Endothelial cell of umbilical vein (primary cell): ENCODE data around the gene GTF2H4. TPM values are rescaled to one million over a fixed set of nuclear protein-coding genes. Genes with fewer than 3 reads are reported as not detected.

Source experiments
- BruUV-seq: library from RNA; stranded (reverse); fragments of 400-500 nt; replicated peaks from 2 replicates; lab custom pipeline; 2021; lab: Mats Ljungman, UMichigan
- CTCF ChIA-PET: fragments of 300-600, 350-600 bp; sonication (Branson Sonifier 250); formaldehyde crosslinking; loops from one replicate; lab custom pipeline; 2021; ENCODE audit warnings: antibody characterized with exemption, inconsistent platforms; lab: Charles Lee
- POLR2A ChIA-PET: fragments of 300-600, 350-600 bp; sonication (Branson Sonifier 250); formaldehyde crosslinking; loops from one replicate; lab custom pipeline; 2021; ENCODE audit warnings: antibody characterized with exemption, inconsistent platforms; lab: Charles Lee
- DNase-seq: peaks from one replicate; pipeline ENCODE4 v3.0.0-alpha.2; 2011; ENCODE audit warnings: low read depth, low spot score
- FAIRE-seq: peaks from 2 replicates; lab custom pipeline; 2011; peaks lifted over from hg19 to GRCh38; lab: Jason Lieb, UNC
- H2AFZ ChIP-seq: 2 replicates; pipeline ENCODE4 v1.6.0; 2012; ENCODE audit warnings: low read depth, low read length, control low read depth, inconsistent platforms
- H3K27ac ChIP-seq: 2 replicates; pipeline ENCODE4 v1.5.1; 2011; ENCODE audit warnings: low read depth, mild to moderate bottlenecking, control low read depth, low read length, moderate library complexity; ENCODE audit not compliant: insufficient read depth
- H3K27me3 ChIP-seq, 2 experiments: 2 replicates each; pipeline versions ENCODE4 v1.6.0 to v1.6.1; 2011; ENCODE audit warnings: low read length in 2 of 2, mixed read lengths in 1 of 2; ENCODE audit not compliant: control insufficient read depth in 2 of 2, insufficient read depth in 2 of 2
- H3K36me3 ChIP-seq, 2 experiments: 2 replicates in 1 of 2; 3 replicates in 1 of 2; pipeline ENCODE4 v1.5.1; 2011; ENCODE audit warnings: low read length in 2 of 2, mild to moderate bottlenecking in 1 of 2, moderate library complexity in 1 of 2; ENCODE audit not compliant: control insufficient read depth in 2 of 2, insufficient read depth in 2 of 2; ENCODE audit errors: extremely low read depth in 1 of 2
- H3K4me1 ChIP-seq: 3 replicates; pipeline ENCODE4 v1.5.1; 2011; ENCODE audit warnings: mild to moderate bottlenecking, low read length; ENCODE audit not compliant: control insufficient read depth, insufficient read depth; ENCODE audit errors: extremely low read depth
- H3K4me2 ChIP-seq: 2 replicates; pipeline ENCODE4 v1.6.1; 2011; ENCODE audit warnings: low read length, control low read depth, mixed read lengths; ENCODE audit not compliant: insufficient read depth
- H3K4me3 ChIP-seq, 3 experiments: fragments of 200-600 bp in 1 of 3; sonication (generic), shearing (Covaris generic) in 1 of 3; replicated peaks in 1 of 3; 2 replicates each; pipeline ENCODE4 v1.5.1; 2011 to 2016; ENCODE audit warnings: control low read depth in 3 of 3, low read length in 3 of 3, mild to moderate bottlenecking in 2 of 3, inconsistent platforms in 1 of 3, low read depth in 1 of 3, moderate library complexity in 1 of 3; ENCODE audit not compliant: insufficient read depth in 1 of 3
- H3K79me2 ChIP-seq: 2 replicates; pipeline ENCODE4 v1.6.0; 2012; ENCODE audit warnings: low read length, inconsistent platforms; ENCODE audit not compliant: control insufficient read depth, insufficient read depth
- H3K9ac ChIP-seq: replicated peaks from 2 replicates; pipeline ENCODE3; 2011; ENCODE audit warnings: low read length, control low read depth; ENCODE audit not compliant: insufficient read depth; ENCODE audit errors: extremely low read depth
- H3K9me1 ChIP-seq: replicated peaks from 3 replicates; pipeline ENCODE4 v1.6.0; 2011; ENCODE audit warnings: mild to moderate bottlenecking, low read length; ENCODE audit not compliant: control insufficient read depth, insufficient read depth; ENCODE audit errors: extremely low read depth
- H3K9me3 ChIP-seq: replicated peaks from 2 replicates; pipeline ENCODE4 v1.5.1; 2012; ENCODE audit warnings: low read length, inconsistent platforms; ENCODE audit not compliant: control insufficient read depth, insufficient read depth
- H4K20me1 ChIP-seq: replicated peaks from 2 replicates; pipeline ENCODE3; 2011; ENCODE audit warnings: mild to moderate bottlenecking, low read length; ENCODE audit not compliant: control insufficient read depth, insufficient read depth; ENCODE audit errors: extremely low read depth
- EZH2 ChIP-seq: IDR thresholded peaks from 2 replicates; pipeline ENCODE4 v1.6.1; 2012; ENCODE audit warnings: borderline replicate concordance, low read depth, mild to moderate bottlenecking, moderate library complexity, low read length, inconsistent platforms; ENCODE audit not compliant: severe bottlenecking
- FOS ChIP-seq: IDR thresholded peaks from 2 replicates; pipeline ENCODE4 v1.6.1; 2011; ENCODE audit warnings: mild to moderate bottlenecking, low read length, moderate library complexity, borderline replicate concordance; ENCODE audit not compliant: insufficient read depth
- GATA2 ChIP-seq: IDR thresholded peaks from 2 replicates; pipeline ENCODE4 v1.7.0; 2011; ENCODE audit warnings: low read depth, mild to moderate bottlenecking, moderate library complexity, mixed read lengths, low read length; ENCODE audit not compliant: insufficient read length, insufficient read depth
- JUN ChIP-seq: IDR thresholded peaks from 2 replicates; pipeline ENCODE4 v1.6.1; 2011; ENCODE audit warnings: borderline replicate concordance, low read depth; ENCODE audit not compliant: insufficient read length, insufficient read depth
- MYC ChIP-seq: IDR thresholded peaks from one replicate; pipeline ENCODE4 v1.6.1; 2011; ENCODE audit warnings: mild to moderate bottlenecking, low read depth, low read length
- POLR2A ChIP-seq: IDR thresholded peaks from 2 replicates; pipeline ENCODE4 v1.6.1; 2012; ENCODE audit warnings: low read depth, mild to moderate bottlenecking, control low read depth, low read length
- POLR2AphosphoS5 ChIP-seq: IDR thresholded peaks from 2 replicates; pipeline ENCODE4 v1.6.1; 2012; ENCODE audit warnings: low read depth, mild to moderate bottlenecking, control low read depth, low read length, moderate library complexity; ENCODE audit not compliant: insufficient read depth
- dilution Hi-C: fragments of 300-500 bp; cut with MboI; formaldehyde crosslinking; loops from one replicate; pipeline ENCODE4 v1.15.0; 2019; ENCODE audit warnings: low sequenced_read_pairs; ENCODE audit not compliant: extremely low pct_ligation_motif_present
- intact Hi-C: fragments of 100-400 bp; cut with micrococcal nuclease; formaldehyde crosslinking; loops from one replicate; pipeline ENCODE4 v1.10.0; 2022
- polyA plus RNA-seq, 4 experiments: library from polyadenylated mRNA; depleted of rRNA in 3 of 4; stranded (reverse) in 3 of 4; unstranded in 1 of 4; fragments of >200 nt; gene quantifications; 2 replicates each; pipeline versions ENCODE4 v1.2.1 to v1.2.3, GENCODE V29; 2011 to 2012; ENCODE audit warnings: missing spikeins in 1 of 4
- total RNA-seq: library from RNA; stranded (reverse); gene quantifications from 2 replicates; pipeline ENCODE4 v1.2.3, GENCODE V29; 2021
- TF ChIP-seq, protein P1 (sequence below), 2 donors: IDR thresholded peaks; 1 replicate in 1 of 2; 2 replicates in 1 of 2; pipeline ENCODE4 v1.5.1; 2011; ENCODE audit warnings: low read length in 2 of 2, mild to moderate bottlenecking in 2 of 2, moderate library complexity in 2 of 2, control low read depth in 1 of 2, inconsistent platforms in 1 of 2, low read depth in 1 of 2; ENCODE audit not compliant: insufficient read depth in 1 of 2; ENCODE audit errors: extremely low read depth in 1 of 2
- TF ChIP-seq, protein P2 (sequence below): IDR thresholded peaks from 2 replicates; pipeline ENCODE4 v1.6.1; 2011; ENCODE audit not compliant: insufficient read depth, insufficient read length

GTF2H4 gene
- total and polyA plus RNA-seq, 2 donors (not counting 3 experiments of a cell fraction or from before 2014, with no cell fraction given) = 40.5 to 52.6 TPM

DNA sequence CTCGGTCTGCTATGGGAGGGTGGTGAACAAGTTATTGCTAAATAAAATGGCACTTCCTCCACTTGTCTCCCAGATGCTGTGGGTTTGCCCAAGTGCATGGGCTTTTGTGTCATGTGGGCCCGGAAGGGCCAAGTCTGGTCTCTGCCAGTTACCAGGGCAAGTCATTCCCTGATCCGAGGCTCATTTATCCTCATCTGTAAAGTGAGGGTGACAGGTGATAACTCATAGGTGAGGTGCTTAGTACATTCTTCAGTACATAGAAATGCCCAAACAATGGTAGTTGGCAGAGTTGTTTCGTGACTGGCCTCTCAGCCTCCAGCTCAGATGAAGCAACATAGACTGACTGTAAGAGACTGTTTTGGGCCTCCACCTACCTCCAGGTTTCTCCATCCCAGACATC is 30.7 kb downstream of the GTF2H4 start:
- no peaks in the 10 kb centered on the region for H3K36me3 ChIP-seq
- no peak for DNase-seq
- intact Hi-C loops (no loop called here), dilution Hi-C loops (no loop called here)
- ChIA-PET POLR2A (no interaction called here), CTCF (interaction anchor here (1.1 to 1.5 kb wide), 2 partner anchors 23 to 117 kb away, joined by 3 to 4 read pairs; no protein-coding TSS in a partner anchor)
- H3K4me2 ChIP-seq = no peak overlapping the region
- H3K4me3 ChIP-seq = no peak overlapping the region
- H3K9me1 ChIP-seq = no peaks in the 10 kb centered on the region
- H3K79me2 ChIP-seq = no peaks in the 10 kb centered on the region
- FAIRE-seq = no peak
- no TSS peak for BruUV-seq
- H3K9me3 ChIP-seq = no peaks in the 10 kb centered on the region
- H3K4me1 ChIP-seq = no peaks in the 10 kb centered on the region
- TF ChIP-seq, protein P1, sequence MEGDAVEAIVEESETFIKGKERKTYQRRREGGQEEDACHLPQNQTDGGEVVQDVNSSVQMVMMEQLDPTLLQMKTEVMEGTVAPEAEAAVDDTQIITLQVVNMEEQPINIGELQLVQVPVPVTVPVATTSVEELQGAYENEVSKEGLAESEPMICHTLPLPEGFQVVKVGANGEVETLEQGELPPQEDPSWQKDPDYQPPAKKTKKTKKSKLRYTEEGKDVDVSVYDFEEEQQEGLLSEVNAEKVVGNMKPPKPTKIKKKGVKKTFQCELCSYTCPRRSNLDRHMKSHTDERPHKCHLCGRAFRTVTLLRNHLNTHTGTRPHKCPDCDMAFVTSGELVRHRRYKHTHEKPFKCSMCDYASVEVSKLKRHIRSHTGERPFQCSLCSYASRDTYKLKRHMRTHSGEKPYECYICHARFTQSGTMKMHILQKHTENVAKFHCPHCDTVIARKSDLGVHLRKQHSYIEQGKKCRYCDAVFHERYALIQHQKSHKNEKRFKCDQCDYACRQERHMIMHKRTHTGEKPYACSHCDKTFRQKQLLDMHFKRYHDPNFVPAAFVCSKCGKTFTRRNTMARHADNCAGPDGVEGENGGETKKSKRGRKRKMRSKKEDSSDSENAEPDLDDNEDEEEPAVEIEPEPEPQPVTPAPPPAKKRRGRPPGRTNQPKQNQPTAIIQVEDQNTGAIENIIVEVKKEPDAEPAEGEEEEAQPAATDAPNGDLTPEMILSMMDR (IDR thresholded peaks at IDR 0.05; ENCODE audit: extremely low read depth in 1 of 2, insufficient read depth in 1 of 2, low read depth in 1 of 2, low read length in 2 of 2) = no peak
- TF ChIP-seq EZH2 (no peak), GATA2 (no peak)
- H3K27me3 ChIP-seq = peaks cover 0 to 9% of the 10 kb centered on the region in 2 experiments
- no peak overlapping the region for H2AFZ ChIP-seq
- H3K9ac ChIP-seq = no peak overlapping the region
- no peak overlapping the region for H3K27ac ChIP-seq
- H4K20me1 ChIP-seq = no peaks in the 10 kb centered on the region

DNA sequence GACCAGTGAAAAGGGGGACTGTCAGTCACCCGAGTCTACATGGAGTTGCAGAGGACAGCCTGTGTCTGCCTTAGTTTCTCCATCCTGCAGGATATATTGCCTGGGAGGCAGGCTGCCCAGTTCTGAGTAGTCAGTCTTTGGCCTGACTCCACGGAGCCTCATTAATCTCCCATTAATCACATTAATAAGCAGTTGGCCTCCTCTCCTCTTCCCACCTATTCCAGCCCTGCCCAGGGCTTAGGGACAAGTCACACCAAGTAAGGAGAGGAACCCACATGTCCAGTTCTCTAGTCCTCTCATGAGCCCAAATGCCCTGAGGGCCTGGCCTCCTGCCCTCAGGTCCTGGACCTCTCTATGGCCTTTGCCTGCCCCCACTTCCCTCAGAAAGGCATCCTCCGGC is 31.5 kb downstream of the GTF2H4 start:
- Histone ChIP-seq H3K9ac (no peak overlapping the region), H3K4me2 (no peak overlapping the region), H3K4me3 (no peak overlapping the region), H3K9me3 (no peaks in the 10 kb centered on the region), H3K4me1 (no peaks in the 10 kb centered on the region), H3K27me3 (peaks cover 2 to 9% of the 10 kb centered on the region in 2 experiments), H3K79me2 (no peaks in the 10 kb centered on the region), H3K9me1 (no peaks in the 10 kb centered on the region), H3K36me3 (no peaks in the 10 kb centered on the region), H3K27ac (no peak overlapping the region), H2AFZ (no peak overlapping the region), H4K20me1 (no peaks in the 10 kb centered on the region)
- ChIA-PET POLR2A (no interaction called here), CTCF (interaction anchor here (3.8 kb wide), 1 partner anchor 130 kb away, joined by 37 read pairs; no protein-coding TSS in a partner anchor)
- FAIRE-seq (no peak), DNase-seq (no peak)
- TF ChIP-seq MYC (no peak), POLR2A (no peak), POLR2AphosphoS5 (no peak), GATA2 (no peak), FOS (no peak), JUN (no peak), EZH2 (no peak)
- TF ChIP-seq, protein P2, sequence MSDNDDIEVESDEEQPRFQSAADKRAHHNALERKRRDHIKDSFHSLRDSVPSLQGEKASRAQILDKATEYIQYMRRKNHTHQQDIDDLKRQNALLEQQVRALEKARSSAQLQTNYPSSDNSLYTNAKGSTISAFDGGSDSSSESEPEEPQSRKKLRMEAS = no peak
- TF ChIP-seq, protein P1 (IDR thresholded peaks at IDR 0.05; ENCODE audit: extremely low read depth in 1 of 2, insufficient read depth in 1 of 2, low read depth in 1 of 2, low read length in 2 of 2) = no peak
- no TSS peak for BruUV-seq
- dilution Hi-C loops (no loop called here), intact Hi-C loops (no loop called here)
